ENCODE data around the gene TBX2.
"Not testable (repeated sequence)": the region's sequence is repeated elsewhere in the genome, so short reads cannot be mapped to it uniquely, and the experiment has no call there.

The TBX2 gene

DNA sequence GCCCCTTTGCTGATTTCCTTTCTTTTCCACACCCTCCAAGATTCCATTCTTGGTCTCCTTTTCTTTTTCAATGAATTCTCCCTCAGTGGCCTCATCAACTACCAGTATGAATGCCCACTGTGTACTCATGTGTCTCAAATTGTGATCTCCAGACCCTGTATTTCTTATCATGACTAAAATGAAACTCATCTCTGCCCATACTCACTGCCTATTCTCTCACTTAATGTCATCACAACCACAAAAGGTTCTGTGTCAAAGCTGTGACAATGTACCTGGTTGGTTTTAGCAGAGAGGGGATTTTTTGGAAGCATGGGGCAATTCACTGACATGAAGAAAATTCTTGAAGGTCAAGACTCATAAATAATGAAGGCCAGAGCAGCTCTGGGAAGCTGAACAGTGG lies 41.1 kb downstream of the TBX2 start:
- H3K4me1 ChIP-seq (ENCODE audit: control insufficient read depth in 1 of 2, insufficient read depth in 1 of 2, low read depth in 1 of 2, low read length in 1 of 2): no peaks in the 10 kb centered on the region
- no peak overlapping the region for H3K4me3 ChIP-seq (ENCODE audit: low read depth in 1 of 2, low read length in 1 of 2)
- peaks cover 88% of the 10 kb centered on the region for H3K27me3 ChIP-seq
- TF ChIP-seq, protein P1, sequence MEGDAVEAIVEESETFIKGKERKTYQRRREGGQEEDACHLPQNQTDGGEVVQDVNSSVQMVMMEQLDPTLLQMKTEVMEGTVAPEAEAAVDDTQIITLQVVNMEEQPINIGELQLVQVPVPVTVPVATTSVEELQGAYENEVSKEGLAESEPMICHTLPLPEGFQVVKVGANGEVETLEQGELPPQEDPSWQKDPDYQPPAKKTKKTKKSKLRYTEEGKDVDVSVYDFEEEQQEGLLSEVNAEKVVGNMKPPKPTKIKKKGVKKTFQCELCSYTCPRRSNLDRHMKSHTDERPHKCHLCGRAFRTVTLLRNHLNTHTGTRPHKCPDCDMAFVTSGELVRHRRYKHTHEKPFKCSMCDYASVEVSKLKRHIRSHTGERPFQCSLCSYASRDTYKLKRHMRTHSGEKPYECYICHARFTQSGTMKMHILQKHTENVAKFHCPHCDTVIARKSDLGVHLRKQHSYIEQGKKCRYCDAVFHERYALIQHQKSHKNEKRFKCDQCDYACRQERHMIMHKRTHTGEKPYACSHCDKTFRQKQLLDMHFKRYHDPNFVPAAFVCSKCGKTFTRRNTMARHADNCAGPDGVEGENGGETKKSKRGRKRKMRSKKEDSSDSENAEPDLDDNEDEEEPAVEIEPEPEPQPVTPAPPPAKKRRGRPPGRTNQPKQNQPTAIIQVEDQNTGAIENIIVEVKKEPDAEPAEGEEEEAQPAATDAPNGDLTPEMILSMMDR (IDR thresholded peaks at IDR 0.05): no peak
- H3K36me3 ChIP-seq: no peaks in the 10 kb centered on the region
- no peaks in the 10 kb centered on the region for H3K9me3 ChIP-seq
- H3K27ac ChIP-seq: no peak overlapping the region

DNA sequence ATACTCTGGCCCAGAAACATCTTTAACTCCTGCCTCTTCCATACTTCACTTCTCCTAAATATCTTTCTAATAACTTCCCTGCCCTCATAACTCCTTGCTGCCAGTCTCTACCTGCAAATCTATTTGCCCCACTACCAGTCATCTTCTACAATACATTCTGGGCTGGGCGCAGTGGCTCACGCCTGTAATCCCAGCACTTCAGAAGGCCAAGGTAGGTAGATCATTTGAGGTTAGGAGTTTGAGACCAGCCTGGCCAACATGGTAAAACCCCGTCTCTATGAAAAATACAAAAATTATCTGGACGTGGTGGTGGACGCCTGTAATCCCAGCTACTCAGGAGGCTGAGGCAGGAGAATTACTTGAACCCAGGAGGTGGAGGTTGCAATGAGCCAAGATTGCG lies 41.9 kb downstream of the TBX2 start:
- H3K4me1 ChIP-seq (ENCODE audit: control insufficient read depth in 1 of 2, insufficient read depth in 1 of 2, low read depth in 1 of 2, low read length in 1 of 2); H3K36me3 ChIP-seq; H3K27ac ChIP-seq; H3K4me3 ChIP-seq (ENCODE audit: low read depth in 1 of 2, low read length in 1 of 2); H3K9me3 ChIP-seq: not testable (repeated sequence)
- peaks cover 88% of the 10 kb centered on the region for H3K27me3 ChIP-seq

DNA sequence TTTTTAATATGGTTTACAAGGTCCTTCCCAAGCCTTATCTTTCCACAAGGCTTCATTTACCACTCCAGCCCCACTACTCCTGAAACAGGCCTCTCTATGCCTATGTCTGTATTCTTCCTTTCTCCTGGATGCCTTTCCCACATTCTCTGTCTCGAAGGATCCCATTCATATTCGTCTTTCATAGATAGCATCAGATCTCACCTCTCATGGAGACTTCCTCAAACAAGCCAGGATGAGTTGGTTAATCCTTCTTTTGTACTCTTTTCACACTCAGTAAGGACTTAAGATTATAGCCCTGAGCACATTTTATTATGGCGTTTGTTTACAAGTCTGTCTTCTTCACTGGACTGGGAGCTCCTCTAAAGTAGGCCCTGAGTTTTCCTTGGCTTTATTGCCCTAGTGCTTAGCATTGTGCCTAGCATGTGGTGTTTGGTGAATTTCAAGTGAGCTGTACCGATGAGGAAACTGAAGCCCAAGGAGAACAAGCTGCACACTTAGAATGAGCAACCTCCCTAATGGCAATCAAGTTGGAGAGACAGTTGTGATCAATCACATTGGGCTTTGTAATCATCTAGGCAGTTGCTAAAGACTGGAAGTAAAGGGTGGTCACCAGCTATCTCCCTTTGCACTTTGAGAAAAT lies 42.6 kb downstream of the TBX2 start:
- no peak overlapping the region for H3K27ac ChIP-seq
- H3K27me3 ChIP-seq: peaks cover 88% of the 10 kb centered on the region
- TF ChIP-seq, protein P1 (IDR thresholded peaks at IDR 0.05): no peak
- no peaks in the 10 kb centered on the region for H3K4me1 ChIP-seq (ENCODE audit: control insufficient read depth in 1 of 2, insufficient read depth in 1 of 2, low read depth in 1 of 2, low read length in 1 of 2)
- no peaks in the 10 kb centered on the region for H3K36me3 ChIP-seq
- no peaks in the 10 kb centered on the region for H3K9me3 ChIP-seq
- no peak overlapping the region for H3K4me3 ChIP-seq (ENCODE audit: low read depth in 1 of 2, low read length in 1 of 2)

DNA sequence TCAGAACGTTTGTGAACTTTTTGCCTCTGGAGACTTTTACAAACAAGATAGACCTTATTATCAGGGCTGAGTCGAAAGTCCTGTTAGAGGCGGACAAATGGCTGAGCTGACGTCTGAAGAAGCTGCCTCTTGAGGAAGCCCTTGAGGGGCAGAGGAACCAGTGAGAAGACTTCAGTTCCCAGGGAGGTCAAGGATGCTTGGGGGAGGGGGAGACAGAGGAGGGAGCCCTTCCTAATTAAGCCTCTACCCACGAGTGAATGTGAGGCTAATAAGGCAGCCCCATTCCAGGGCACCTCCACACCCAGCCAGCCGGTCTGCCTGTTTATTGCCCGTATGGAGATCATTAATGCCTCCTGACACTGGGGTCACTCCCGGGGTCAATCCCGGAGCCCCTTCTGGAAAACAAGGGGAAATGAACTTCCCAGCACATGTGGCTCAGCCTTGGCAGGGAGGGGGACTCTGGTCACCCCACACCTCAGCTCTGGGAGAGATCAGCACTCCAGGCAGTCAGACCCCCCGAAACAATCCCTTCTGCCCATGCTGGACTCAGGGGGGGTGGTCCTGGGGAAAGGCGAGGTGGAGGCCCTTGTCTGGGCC lies 43.3 kb downstream of the TBX2 start:
- Histone ChIP-seq H3K27me3 (peaks cover 88% of the 10 kb centered on the region), H3K27ac (no peak overlapping the region), H3K4me3 (ENCODE audit: low read depth in 1 of 2, low read length in 1 of 2) (no peak overlapping the region), H3K4me1 (ENCODE audit: control insufficient read depth in 1 of 2, insufficient read depth in 1 of 2, low read depth in 1 of 2, low read length in 1 of 2) (no peaks in the 10 kb centered on the region), H3K36me3 (no peaks in the 10 kb centered on the region), H3K9me3 (no peaks in the 10 kb centered on the region)
- TF ChIP-seq, protein P1 (IDR thresholded peaks at IDR 0.05): no peak

DNA sequence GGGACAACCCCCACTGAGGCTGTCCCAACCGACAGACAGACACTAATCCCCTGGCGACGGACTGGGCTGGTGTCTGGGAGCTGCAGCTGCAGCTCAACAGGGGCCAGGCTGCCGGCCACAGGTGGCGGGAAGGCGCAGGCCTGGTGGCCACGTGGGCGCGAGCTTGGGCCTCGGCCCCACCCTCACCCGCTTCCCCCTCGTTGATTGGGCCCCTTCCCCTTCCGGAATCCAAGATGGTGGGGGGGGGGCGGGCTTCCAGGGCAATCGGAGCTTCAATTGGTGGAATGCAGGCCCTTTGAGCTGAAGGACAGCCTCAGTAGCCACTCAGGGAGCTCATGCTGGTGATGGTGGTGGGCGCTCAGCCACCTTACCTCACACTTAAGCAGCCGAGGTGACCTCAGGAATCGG lies 43.8 kb downstream of the TBX2 start:
- Histone ChIP-seq H3K27ac (no peak overlapping the region), H3K4me1 (ENCODE audit: control insufficient read depth in 1 of 2, insufficient read depth in 1 of 2, low read depth in 1 of 2, low read length in 1 of 2) (no peaks in the 10 kb centered on the region), H3K36me3 (no peaks in the 10 kb centered on the region), H3K4me3 (ENCODE audit: low read depth in 1 of 2, low read length in 1 of 2) (no peak overlapping the region), H3K27me3 (peaks cover 88% of the 10 kb centered on the region), H3K9me3 (no peaks in the 10 kb centered on the region)
- TF ChIP-seq, protein P1 (IDR thresholded peaks at IDR 0.05): no peak

DNA sequence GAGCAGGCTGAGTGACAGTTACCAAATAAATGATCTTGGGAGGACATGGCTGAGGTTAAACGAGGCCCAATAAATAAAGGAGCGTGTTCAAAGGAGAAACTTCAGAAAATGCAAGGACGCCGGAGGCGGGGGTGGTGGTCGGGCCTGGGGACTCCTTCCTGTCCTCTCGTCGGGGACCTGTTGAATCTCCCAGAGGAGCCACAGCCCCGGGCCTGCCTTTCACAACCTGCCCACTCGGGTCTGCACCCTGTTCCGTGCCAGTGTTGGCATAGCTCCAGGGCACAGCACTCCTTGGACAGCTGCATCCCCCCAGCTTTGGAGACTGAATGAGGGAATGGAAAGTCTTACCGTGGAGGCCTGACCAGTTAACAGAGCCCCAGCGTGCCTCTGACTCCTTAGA lies 44.4 kb downstream of the TBX2 start:
- H3K36me3 ChIP-seq: no peaks in the 10 kb centered on the region
- TF ChIP-seq, protein P1 (IDR thresholded peaks at IDR 0.05): no peak
- no peak overlapping the region for H3K27ac ChIP-seq
- H3K9me3 ChIP-seq: no peaks in the 10 kb centered on the region
- no peaks in the 10 kb centered on the region for H3K4me1 ChIP-seq (ENCODE audit: control insufficient read depth in 1 of 2, insufficient read depth in 1 of 2, low read depth in 1 of 2, low read length in 1 of 2)
- H3K27me3 ChIP-seq: peaks cover 93% of the 10 kb centered on the region
- no peak overlapping the region for H3K4me3 ChIP-seq (ENCODE audit: low read depth in 1 of 2, low read length in 1 of 2)
